PC-9 (cell line): Measurements from ENCODE around the gene TSPAN14. TPM values are rescaled to one million over a fixed set of nuclear protein-coding genes. Genes with fewer than 3 reads are reported as not detected.
A peak's percentile ranks its signal among the peaks of the same experiment; 100 is the strongest.
"Not testable (repeated sequence)": the region's sequence is repeated elsewhere in the genome, so short reads cannot be mapped to it uniquely, and the experiment has no call there.

ENCODE experiments used
- BruUV-seq: library from RNA; stranded (reverse); fragments of 400-500 nt; replicated peaks from 2 replicates; lab custom pipeline; 2021; lab: Mats Ljungman, UMichigan
- CTCF ChIA-PET: fragments of 300-600 bp; sonication (Branson Sonifier 250); formaldehyde crosslinking; loops from one replicate; lab custom pipeline; 2022; ENCODE audit warnings: antibody characterized with exemption; lab: Charles Lee
- POLR2A ChIA-PET: fragments of 300-600 bp; sonication (Branson Sonifier 250); formaldehyde crosslinking; loops from one replicate; lab custom pipeline; 2022; ENCODE audit warnings: antibody characterized with exemption; ENCODE audit not compliant: unreplicated experiment; lab: Charles Lee
- DNase-seq, 2 experiments: peaks; one replicate each; pipeline versions ENCODE4 v3.0.0 to v3.0.0-alpha.2; 2015 to 2022; ENCODE audit warnings: mixed read lengths in 1 of 2
- H2AFZ ChIP-seq: fragments of 200-600 bp; sonication (generic); 2 replicates; pipeline ENCODE4 v1.8.1; 2017; ENCODE audit warnings: antibody characterized with exemption
- H3F3A ChIP-seq: fragments of 200-600 bp; sonication (generic); 2 replicates; pipeline ENCODE4 v1.8.1; 2017; ENCODE audit warnings: antibody characterized with exemption, mild to moderate bottlenecking, low read depth; ENCODE audit not compliant: insufficient read depth
- H3K27ac ChIP-seq: fragments of 200-600 bp; sonication (generic); 2 replicates; pipeline ENCODE4 v1.6.1; 2016; ENCODE audit warnings: mixed run types
- H3K27me3 ChIP-seq: fragments of 200-600 bp; sonication (generic); 2 replicates; pipeline ENCODE4 v1.6.1; 2016; ENCODE audit warnings: low read depth, mixed run types; ENCODE audit not compliant: insufficient read depth
- H3K36me3 ChIP-seq: fragments of 200-600 bp; sonication (generic); 2 replicates; pipeline ENCODE4 v1.6.1; 2016; ENCODE audit warnings: low read depth, mixed run types
- H3K4me1 ChIP-seq: fragments of 200-600 bp; sonication (generic); replicated peaks from 2 replicates; pipeline ENCODE4 v1.6.1; 2016; ENCODE audit warnings: mixed run types; ENCODE audit not compliant: insufficient read depth
- H3K4me2 ChIP-seq: fragments of 200-600 bp; sonication (generic); 2 replicates; pipeline ENCODE4 v1.6.1; 2017; ENCODE audit warnings: mixed run types
- H3K4me3 ChIP-seq: fragments of 200-600 bp; sonication (generic); 2 replicates; pipeline ENCODE4 v1.6.1; 2016; ENCODE audit warnings: mixed run types
- H3K79me2 ChIP-seq: fragments of 200-600 bp; sonication (generic); 2 replicates; pipeline ENCODE4 v1.6.1; 2017; ENCODE audit warnings: low read depth, mixed run types
- H3K9me2 ChIP-seq: fragments of 200-600 bp; sonication (generic); 2 replicates; pipeline ENCODE4 v1.8.1; 2017; ENCODE audit warnings: mild to moderate bottlenecking; ENCODE audit not compliant: insufficient read depth
- H3K9me3 ChIP-seq: fragments of 200-600 bp; sonication (generic); 2 replicates; pipeline ENCODE4 v1.8.1; 2016; ENCODE audit warnings: low read depth; ENCODE audit not compliant: insufficient read depth
- H4K20me1 ChIP-seq: fragments of 200-600 bp; sonication (generic); 2 replicates; pipeline ENCODE4 v1.8.1; 2017; ENCODE audit not compliant: insufficient read depth
- CTCF ChIP-seq: fragments of 200-600 bp; sonication (generic); conservative IDR thresholded peaks from 2 replicates; pipeline ENCODE4 v1.6.1; 2017; ENCODE audit warnings: mixed run types, antibody characterized with exemption, mild to moderate bottlenecking, moderate library complexity
- EZH2 ChIP-seq: fragments of 200-600 bp; sonication (generic); IDR thresholded peaks from 2 replicates; pipeline ENCODE4 v1.8.0; 2017; ENCODE audit warnings: antibody characterized with exemption, low read depth
- intact Hi-C: fragments of 100-400 bp; cut with micrococcal nuclease; formaldehyde crosslinking; loops from one replicate; pipeline ENCODE4 v1.10.0; 2022; ENCODE audit not compliant: unreplicated experiment
- total RNA-seq: library from RNA; stranded (reverse); gene quantifications from 2 replicates; pipeline ENCODE4 v1.2.3, GENCODE V29; 2021

The TSPAN14 gene
- total RNA-seq, 1 experiment from 2014 or later, result 135 TPM

DNA sequence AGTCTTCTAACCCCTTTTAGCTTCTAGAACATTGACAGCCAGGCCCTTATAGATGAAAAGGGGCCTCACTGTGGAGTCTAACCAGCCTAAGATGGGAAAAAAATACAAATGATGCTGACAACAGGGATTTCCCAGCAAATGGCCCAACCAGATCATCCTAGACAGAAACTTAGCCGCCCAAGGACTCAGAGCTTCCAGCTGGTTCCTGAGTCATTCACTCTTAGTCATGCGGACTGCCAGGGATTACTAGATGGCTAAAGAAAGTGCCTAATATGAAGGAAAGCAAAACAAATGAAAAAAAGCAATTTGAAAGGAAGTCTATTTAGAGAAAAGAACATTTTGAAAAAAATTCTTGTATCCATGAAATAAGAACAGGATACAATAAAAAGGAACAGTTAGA lies 23.7 kb downstream of the TSPAN14 start:
- no TSS peak for BruUV-seq
- Histone ChIP-seq H3F3A (peaks cover 79% of the 10 kb centered on the region), H3K27ac (peak overlapping the region; percentile 71), H3K9me3 (no peaks in the 10 kb centered on the region; the same call in 1 of the 2 replicates), H3K36me3 (peaks cover 45% of the 10 kb centered on the region), H3K4me1 (peaks cover 58% of the 10 kb centered on the region), H3K9me2 (no peaks in the 10 kb centered on the region), H2AFZ (no peak overlapping the region), H3K79me2 (peaks cover 99% of the 10 kb centered on the region), H3K4me3 (no peak overlapping the region), H4K20me1 (peaks cover 3% of the 10 kb centered on the region; the same call in 1 of the 2 replicates), H3K27me3 (no peaks in the 10 kb centered on the region), H3K4me2 (peak overlapping the region; percentile 29)
- POLR2A ChIA-PET, result no interaction called here
- DNase-seq, result peak in 1 of 2 experiments; percentile 84
- intact Hi-C loops, result no loop called here
- TF ChIP-seq CTCF, result no peak
- no peak for TF ChIP-seq EZH2
- CTCF ChIA-PET, result no interaction called here

GRCh38 chr10:80480373-80480772 lies 26.3 kb downstream of the TSPAN14 start:
- Histone ChIP-seq H3K4me1 (peaks cover 57% of the 10 kb centered on the region), H3F3A (peaks cover 75% of the 10 kb centered on the region), H4K20me1 (peaks cover 12% of the 10 kb centered on the region; the same call in 1 of the 2 replicates), H3K36me3 (peaks cover 49% of the 10 kb centered on the region), H3K79me2 (peaks cover 99% of the 10 kb centered on the region)
- H3K4me2 ChIP-seq, H3K9me3 ChIP-seq, H2AFZ ChIP-seq, POLR2A ChIA-PET, H3K9me2 ChIP-seq, BruUV-seq, H3K4me3 ChIP-seq, H3K27me3 ChIP-seq, H3K27ac ChIP-seq, CTCF ChIA-PET, intact Hi-C loops, DNase-seq: not testable (repeated sequence)

GRCh38 chr10:80480852-80481251 lies 26.7 kb downstream of the TSPAN14 start:
- Histone ChIP-seq H3K9me2 (no peaks in the 10 kb centered on the region), H3K27me3 (no peaks in the 10 kb centered on the region), H3K4me2 (no peak overlapping the region), H3K36me3 (peaks cover 47% of the 10 kb centered on the region), H3K79me2 (peaks cover 99% of the 10 kb centered on the region), H2AFZ (no peak overlapping the region), H3K27ac (no peak overlapping the region), H3F3A (peaks cover 71% of the 10 kb centered on the region), H4K20me1 (peaks cover 17% of the 10 kb centered on the region; the same call in 1 of the 2 replicates), H3K9me3 (no peaks in the 10 kb centered on the region; the same call in 1 of the 2 replicates), H3K4me1 (peaks cover 57% of the 10 kb centered on the region), H3K4me3 (no peak overlapping the region)
- intact Hi-C loops, result no loop called here
- TF ChIP-seq CTCF, result no peak
- no peak for TF ChIP-seq EZH2
- DNase-seq, result no peak
- ChIA-PET CTCF (no interaction called here), POLR2A (no interaction called here)
- no TSS peak for BruUV-seq

- peaks cover 100% of the 10 kb centered on the region for H3K79me2 ChIP-seq
- H3K4me1 ChIP-seq, result peaks cover 45% of the 10 kb centered on the region
- POLR2A ChIA-PET, result interaction anchor here (0.7 kb wide), 1 partner anchor 12 kb away, joined by 36 read pairs; no protein-coding TSS in a partner anchor
Measured at GRCh38 chr10:80484243-80484642, 30.1 kb downstream of the TSPAN14 start.

More at GRCh38 chr10:80484243-80484642, 30.1 kb downstream of the TSPAN14 start:
- TF ChIP-seq CTCF (no peak), EZH2 (no peak)
- H3K27me3 ChIP-seq, result no peaks in the 10 kb centered on the region
- H4K20me1 ChIP-seq, result peaks cover 34% of the 10 kb centered on the region
- peaks cover 43% of the 10 kb centered on the region for H3F3A ChIP-seq
- no peak for DNase-seq
- CTCF ChIA-PET, result interaction anchor here (0.6 to 0.7 kb wide), 3 partner anchors 22 to 40 kb away, joined by 3 to 9 read pairs (median 4); no protein-coding TSS in a partner anchor
- no peaks in the 10 kb centered on the region; the same call in 1 of the 2 replicates for H3K9me3 ChIP-seq
- H3K9me2 ChIP-seq, result no peaks in the 10 kb centered on the region
- intact Hi-C loops, result no loop called here
- H2AFZ ChIP-seq, result no peak overlapping the region
- H3K27ac ChIP-seq, result peak overlapping the region; percentile 47; the same call in 1 of the 2 replicates
- H3K4me2 ChIP-seq, result no peak overlapping the region
- no peak overlapping the region for H3K4me3 ChIP-seq
- no TSS peak for BruUV-seq
- peaks cover 35% of the 10 kb centered on the region for H3K36me3 ChIP-seq
